ENCODE measurements around the gene IFI35. TPM values are rescaled to one million over a fixed set of nuclear protein-coding genes. Genes with fewer than 3 reads are reported as not detected.
A peak's percentile ranks its signal among the peaks of the same experiment; 100 is the strongest.

The IFI35 gene
- total and polyA plus RNA-seq, 2 of the 8 experiments (the other 6 are each of a cell fraction or from before 2014, with no cell fraction given), result 2.5 to 4.7 TPM

- TF ChIP-seq CHD7 (IDR thresholded peaks at IDR 0.05; ENCODE audit: insufficient replicate concordance, low read length) (peak; percentile 69), CHD1 (IDR thresholded peaks at IDR 0.05; ENCODE audit: low read depth, low read length) (no peak), KDM4A (IDR thresholded peaks at IDR 0.05; ENCODE audit: low read depth, low read length, severe bottlenecking) (no peak), RAD21 (IDR thresholded peaks at IDR 0.05 in 1 of 2, conservative IDR thresholded peaks at IDR 0.05 in 1 of 2; ENCODE audit: low read depth in 2 of 2, low read length in 2 of 2) (peak; percentile 55 to 62), ATF2 (IDR thresholded peaks at IDR 0.05; ENCODE audit: low read length) (peak; percentile 73; the same call in 1 of the 2 replicates), CBX5 (IDR thresholded peaks at IDR 0.05; ENCODE audit: low read depth, low read length) (no peak)
Observed at GRCh38 chr17:42997984-42998938, 8.3 kb upstream of the IFI35 start, which contains the start of gene RPL27 (continued).

Data from H1 (cell line).